Ureter (tissue), 1 donor: ENCODE results near the gene ARAP2. TPM values are rescaled to one million over a fixed set of nuclear protein-coding genes. Genes with fewer than 3 reads are reported as not detected.

Experiments used
- DNase-seq: peaks from one replicate; pipeline ENCODE4 v3.0.0-alpha.2; 2020; ENCODE audit warnings: low spot score
- total RNA-seq: library from RNA; stranded (reverse); gene quantifications from one replicate; pipeline ENCODE4 v1.2.4, GENCODE V29; 2023
- donor health status: DM: yes; HTN: yes; CAD: no.

ARAP2 gene
- total RNA-seq, 1 donor from 2014 or later, result 45.7 TPM

- no peak for DNase-seq
Observed at GRCh38 chr4:36128689-36129088, 115.6 kb downstream of the ARAP2 start.

- DNase-seq, result no peak
Observed at GRCh38 chr4:36123906-36124305, 120.4 kb downstream of the ARAP2 start.

GRCh38 chr4:36115312-36115711 lies 129.0 kb downstream of the ARAP2 start:
- DNase-seq, result no peak

- DNase-seq, result no peak
Observed at GRCh38 chr4:36111172-36111571, 133.1 kb downstream of the ARAP2 start.

DNA sequence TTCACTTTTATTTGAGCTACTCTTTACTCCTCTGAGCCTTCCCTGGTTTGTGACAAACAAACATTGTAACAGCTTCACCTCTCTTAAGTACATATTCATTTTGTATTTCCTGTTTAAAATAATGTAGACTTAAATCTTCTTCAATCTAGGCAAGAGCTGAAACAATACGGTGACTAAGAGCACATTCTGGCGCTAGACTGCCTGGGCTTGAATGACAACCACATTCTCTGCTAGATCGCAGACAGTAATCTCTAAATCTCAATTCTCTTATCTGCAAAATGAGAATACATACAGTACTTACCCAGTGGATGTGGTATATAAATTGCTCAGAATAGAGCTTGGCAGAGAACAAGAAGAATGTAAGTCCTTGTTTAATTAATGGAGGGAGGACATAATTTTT lies 144.8 kb downstream of the ARAP2 start:
- DNase-seq, result no peak

DNA sequence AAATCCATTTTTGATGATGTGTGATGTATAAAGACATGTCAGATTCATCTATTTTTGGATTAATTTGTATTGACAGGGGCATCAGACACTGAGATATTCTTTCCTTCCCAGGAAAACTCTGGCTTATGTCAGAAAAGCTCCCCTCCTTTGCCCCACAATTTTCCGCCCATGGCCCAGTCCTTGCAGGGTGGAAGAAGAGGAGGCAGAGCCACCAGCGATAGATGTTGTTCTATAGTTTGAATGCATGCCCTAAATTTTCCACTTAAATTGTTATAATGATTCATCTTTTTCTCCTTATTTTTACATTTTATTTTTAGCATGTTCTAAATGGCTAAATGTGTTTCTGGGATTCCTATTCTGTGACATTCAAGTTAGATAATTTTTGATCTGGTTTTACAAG lies 149.3 kb downstream of the ARAP2 start:
- DNase-seq, result no peak

DNA sequence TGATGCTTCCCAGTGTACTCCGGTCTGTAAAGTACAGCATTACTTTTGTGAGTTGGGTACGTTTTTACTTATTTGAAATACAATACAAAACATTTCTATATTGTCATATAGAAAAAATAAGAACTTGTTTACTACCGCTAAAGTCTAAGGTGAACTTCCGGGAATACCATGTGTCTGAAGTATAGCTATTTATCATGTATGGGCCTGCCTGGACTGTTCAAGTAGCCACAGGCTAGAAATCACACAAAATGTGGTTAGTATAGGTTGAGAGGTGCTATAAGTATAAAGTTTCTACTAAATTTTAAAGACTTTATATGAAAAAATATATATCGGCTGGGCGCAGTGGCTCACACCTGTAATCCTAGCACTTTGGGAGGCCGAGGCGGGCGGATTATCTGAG lies 152.3 kb downstream of the ARAP2 start:
- DNase-seq, result no peak

DNA sequence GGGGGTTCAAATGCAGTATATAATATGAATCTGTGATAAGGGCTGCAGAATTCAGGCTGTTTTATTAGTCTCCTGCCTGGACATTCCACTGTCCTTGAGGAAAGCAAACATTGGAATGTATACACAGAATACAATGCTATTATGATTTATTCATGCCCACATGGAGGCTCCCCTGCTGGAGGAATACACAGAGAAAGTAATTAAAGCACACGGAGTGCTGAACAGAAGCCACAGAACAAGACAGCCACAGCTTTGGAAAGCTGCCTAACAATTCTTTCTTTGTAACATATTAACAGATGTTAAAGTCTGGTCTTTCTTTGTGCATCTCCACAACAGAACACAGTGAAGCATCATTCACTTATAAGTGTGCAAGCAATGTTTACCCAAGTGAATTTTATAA lies 155.8 kb downstream of the ARAP2 start:
- DNase-seq, result no peak

GRCh38 chr4:36086261-36086786 lies 158.0 kb downstream of the ARAP2 start:
- no peak for DNase-seq

GRCh38 chr4:36082817-36083216 lies 161.5 kb downstream of the ARAP2 start:
- no peak for DNase-seq

GRCh38 chr4:36081185-36081584 lies 163.1 kb downstream of the ARAP2 start:
- no peak for DNase-seq

DNA sequence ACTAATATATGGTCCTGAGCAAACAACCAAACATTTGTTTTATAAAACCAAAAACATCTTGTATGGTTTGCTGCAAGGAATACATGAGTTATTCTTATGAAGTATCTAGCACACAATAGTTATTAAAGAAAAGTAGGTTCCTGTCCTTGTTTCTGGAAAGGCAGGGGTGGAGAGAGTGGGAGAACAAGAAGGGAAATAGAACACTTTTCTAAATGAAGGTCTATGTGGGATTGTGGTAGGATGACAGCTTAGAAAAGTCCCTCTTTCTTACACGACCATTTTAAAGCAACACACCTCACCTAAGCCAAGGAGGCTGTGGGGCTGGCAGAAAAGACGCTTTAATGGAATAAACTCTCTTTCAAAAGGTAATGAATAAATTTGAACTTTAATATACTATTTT lies 164.6 kb downstream of the ARAP2 start:
- no peak for DNase-seq

- no peak for DNase-seq
Observed at GRCh38 chr4:36078319-36078718, 166.0 kb downstream of the ARAP2 start.

GRCh38 chr4:36072529-36072928 lies 171.8 kb downstream of the ARAP2 start:
- DNase-seq, result no peak

DNA sequence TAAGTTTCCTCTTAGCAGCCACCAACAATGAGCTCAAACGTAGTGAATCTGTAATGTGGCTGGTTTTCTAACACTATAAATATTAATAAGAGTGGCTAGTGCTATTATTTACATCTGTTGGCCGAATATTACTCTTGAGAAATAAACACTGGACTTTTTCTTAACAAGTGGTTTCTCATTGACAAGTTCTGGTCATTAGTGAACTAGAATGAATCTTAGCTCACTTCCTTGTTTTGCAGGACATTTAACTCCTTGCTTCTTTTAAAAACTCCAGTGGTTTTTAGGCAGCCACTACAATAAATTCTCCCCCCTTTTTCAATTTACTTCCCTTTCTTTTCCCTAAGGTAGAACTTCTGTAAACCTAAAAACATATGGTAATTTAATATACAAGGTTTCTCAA lies 177.2 kb downstream of the ARAP2 start:
- no peak for DNase-seq

- no peak for DNase-seq
Observed at GRCh38 chr4:36065274-36065871, 178.9 kb downstream of the ARAP2 start.

- DNase-seq, result no peak
Observed at GRCh38 chr4:36064117-36064516, 180.2 kb downstream of the ARAP2 start.

GRCh38 chr4:36056136-36056535 lies 188.2 kb downstream of the ARAP2 start:
- no peak for DNase-seq

DNA sequence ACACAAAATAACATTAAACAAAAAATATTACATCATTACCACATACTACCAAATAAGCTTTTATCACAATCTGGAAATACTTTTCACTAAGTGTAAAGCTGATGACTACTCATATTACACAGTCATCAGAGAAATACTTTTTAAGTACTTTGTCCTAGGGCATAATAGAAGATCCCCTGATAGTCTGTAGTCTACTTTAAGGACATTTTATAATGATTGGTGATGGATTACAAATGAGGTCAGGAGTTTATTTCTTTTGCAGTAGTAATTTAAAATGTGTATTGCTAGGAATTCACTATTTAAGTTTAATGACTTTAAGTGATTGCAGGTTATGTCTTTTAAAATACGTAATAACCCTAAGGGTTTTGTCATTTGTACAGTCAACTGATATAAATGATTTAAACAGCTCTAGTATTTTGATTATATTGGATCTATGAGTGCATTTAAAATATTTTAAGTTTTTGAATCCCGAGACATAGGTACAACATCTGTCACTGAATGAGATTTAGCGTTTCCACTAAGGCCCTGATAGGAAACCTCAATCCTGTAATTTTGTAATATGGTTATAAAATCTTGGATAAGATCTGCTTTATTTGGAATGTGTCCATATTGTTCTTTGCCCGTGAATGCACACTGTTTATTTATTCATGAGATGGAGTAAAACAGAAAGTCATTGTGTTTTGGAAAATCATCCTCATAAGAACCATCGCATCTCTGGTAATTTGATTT lies 189.5 kb downstream of the ARAP2 start:
- DNase-seq, result no peak

GRCh38 chr4:36053930-36054329 lies 190.4 kb downstream of the ARAP2 start:
- no peak for DNase-seq

DNA sequence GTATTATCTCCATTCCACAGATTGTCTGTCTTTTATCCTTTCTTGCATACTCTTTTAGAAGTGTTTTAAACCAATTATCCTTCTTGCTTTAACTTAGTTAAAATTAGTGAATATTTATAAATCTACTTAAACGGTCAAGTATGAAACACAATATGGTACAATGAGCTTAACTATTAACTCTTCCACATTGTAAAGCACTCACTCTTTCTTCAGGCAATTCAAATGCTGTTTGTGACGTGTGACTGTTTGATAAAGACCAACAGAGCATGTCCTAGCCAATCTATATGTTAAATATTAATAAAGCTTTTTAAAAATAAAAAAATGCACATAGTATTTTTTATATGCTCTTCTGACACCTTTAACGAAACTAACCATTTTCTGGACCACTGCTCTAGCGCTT lies 192.7 kb downstream of the ARAP2 start:
- no peak for DNase-seq

DNA sequence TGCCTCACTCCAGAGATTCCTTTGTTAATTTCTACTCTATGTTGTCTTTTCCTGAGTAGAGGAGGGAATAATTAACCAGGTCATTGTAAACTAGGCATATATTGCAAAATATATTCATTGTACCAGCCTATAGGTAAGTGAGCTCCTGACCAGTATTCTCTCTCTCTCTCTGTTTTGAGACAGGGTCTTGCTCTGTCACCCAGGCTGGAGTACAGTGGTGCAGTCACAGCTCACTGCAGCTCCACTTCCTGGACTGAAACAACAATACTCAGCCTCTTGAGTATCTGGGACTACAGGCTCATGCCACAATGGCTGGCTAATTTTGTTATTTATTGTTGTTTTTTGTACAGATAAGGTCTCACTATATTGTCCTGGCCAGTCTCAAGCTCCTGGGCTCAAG lies 198.3 kb downstream of the ARAP2 start:
- DNase-seq, result no peak

DNA sequence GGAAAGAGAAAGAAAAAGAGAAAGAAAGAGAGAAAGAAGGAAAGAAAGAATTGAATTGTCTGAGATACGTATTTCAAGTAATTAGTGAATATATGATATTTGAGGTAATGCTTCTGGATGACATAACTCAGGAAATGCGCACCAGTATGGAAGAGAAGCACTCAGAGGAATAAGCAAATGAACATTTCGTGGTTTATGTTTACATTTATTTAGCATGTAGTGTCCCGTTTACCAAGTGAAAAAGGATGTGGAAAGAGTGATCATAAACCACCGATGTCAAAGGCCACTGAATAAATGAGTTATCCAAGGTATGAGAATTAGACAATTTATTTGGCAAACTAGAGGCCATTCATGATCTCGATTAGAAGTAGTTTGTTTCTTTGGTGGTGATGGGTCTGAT lies 200.4 kb downstream of the ARAP2 start:
- no peak for DNase-seq

- no peak for DNase-seq
Observed at GRCh38 chr4:36043241-36043640, 201.1 kb downstream of the ARAP2 start.
